Measurements from ENCODE around the gene EHBP1L1. TPM values are rescaled to one million over a fixed set of nuclear protein-coding genes. Genes with fewer than 3 reads are reported as not detected.

The EHBP1L1 gene
- polyA plus RNA-seq, 10 donors: 140 to 326 (median 260) TPM

- DNase-seq: peak in 1 of 3 donors; percentile 36
Observed at GRCh38 chr11:65613091-65613928, 37.5 kb downstream of the EHBP1L1 start.

DNA sequence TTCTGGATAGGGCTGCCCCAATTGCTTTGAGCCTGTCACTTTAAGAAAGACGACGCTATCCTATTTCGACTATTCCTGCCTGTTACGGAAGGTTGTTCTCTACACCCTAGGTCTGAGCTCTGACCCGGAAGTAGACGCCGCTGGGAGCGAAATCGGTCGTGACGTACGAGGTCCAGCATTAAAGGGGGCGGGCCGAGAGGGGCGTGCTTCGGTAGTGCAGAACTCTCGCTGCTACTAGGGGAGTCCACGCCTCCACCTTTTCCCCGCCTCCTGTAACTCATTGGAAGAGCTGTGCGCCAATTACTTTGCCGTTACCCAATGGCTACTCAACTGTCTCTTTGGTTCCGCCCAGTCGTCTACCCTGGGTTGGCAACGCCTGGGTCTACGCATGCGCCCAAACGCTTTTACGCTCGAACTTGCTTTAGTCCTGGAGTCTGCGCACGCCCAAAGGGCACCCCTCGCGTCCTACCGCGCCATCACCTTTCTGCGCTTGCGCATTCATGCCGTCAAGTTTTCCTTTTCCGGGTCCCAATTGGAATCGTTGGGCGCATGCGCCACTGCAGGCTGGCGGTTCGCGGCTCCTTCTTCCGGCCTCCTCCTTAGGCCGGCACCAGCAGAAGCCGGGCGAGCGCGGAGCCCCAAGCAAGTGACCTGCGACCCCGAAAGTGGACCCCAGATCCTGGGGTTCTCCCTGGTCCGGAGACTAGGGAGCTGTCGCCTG is 39.5 kb downstream of the EHBP1L1 start, which contains the start of gene PCNX3:
PCNX3 (plus strand) TSS at position 548 of the 721 bp plus-strand sequence. CDS start 536 bp downstream, outside the sequence.
- DNase-seq: peak; percentile 100

DNA sequence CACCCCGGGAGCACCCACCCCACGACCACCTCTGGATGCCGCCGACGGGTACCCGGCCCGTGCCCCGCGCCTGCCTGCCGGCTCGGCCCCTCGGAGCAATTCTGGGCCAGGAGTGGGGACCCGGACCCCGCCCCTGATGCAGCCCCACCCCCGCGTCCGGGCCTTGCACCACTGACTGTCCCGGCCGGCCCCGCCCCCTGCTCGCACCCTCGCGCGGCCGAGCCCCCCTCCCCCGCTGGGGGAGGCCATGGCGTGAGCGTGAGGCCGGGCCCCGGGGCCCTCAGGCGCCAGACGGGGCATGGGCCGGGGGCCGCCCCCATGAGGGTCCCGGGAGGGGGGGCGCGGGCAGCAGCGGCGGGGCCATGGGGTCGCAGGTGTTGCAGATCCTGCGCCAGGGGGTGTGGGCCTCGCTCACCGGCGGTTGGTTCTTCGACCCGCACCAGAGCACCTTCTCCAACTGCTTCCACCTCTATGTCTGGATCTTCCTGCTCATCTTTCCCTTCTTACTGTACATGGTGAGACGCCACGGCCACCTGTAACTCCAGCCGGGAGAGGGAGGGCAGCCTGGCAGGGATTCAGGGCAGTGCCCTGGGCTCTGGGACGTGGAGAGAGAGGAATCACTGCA is 40.2 kb downstream of the EHBP1L1 start:
- no peak for DNase-seq

DNA sequence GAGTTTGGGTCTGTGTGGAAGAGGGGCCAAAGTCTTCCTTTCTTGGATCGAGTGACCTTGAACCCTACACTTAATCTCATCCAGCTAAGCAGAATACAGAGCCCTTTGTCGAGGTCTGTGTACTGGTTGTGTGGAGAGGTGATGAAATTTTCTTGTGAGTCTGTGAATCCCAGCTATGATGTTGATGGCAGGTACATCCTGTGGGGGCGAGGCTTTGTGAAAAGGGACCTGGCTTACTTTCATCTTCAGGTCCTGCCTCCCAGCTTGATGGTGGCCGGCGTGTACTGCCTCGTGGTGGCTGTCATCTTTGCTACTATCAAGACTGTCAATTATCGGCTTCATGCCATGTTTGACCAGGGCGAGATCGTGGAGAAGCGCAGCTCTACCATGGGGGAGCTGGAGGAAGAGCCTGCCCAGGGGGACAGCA is 40.7 kb downstream of the EHBP1L1 start:
- no peak for DNase-seq

DNA sequence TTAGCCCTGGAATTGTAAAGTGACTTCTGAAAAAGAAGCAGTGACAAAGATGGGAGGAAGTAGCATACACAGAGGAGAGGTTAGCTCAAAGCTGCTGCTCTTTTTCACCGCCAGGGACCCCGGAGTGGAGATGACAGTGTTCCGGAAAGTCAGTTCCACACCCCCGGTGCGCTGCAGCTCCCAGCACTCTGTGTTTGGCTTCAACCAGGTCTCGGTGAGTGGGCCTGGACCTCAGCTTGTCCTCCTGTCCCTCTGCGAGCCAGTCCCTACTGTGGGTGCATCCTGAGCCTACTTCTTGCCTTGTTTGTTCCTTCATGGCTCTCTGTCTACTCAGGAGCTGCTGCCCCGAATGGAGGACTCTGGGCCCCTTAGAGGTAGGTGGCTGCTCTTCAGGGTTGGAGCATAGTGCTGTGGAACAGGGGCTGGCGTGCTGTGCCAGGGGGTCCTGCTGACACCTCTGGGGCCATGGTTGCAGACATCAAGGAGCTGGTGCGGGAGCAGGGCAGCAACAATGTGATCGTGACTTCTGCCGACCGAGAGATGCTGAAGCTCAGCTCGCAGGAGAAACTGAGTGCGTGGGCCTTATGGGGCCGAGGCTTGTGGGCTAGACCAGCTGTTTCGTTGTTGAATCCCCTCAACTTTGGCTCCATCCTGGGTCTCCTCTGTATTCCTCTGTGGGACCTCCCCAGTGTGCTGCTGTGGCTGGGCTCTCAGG is 41.4 kb downstream of the EHBP1L1 start:
- DNase-seq: no peak

GRCh38 chr11:65617990-65618751 is 42.3 kb downstream of the EHBP1L1 start:
- no peak for DNase-seq

- DNase-seq: no peak
Observed at GRCh38 chr11:65618763-65619162, 42.9 kb downstream of the EHBP1L1 start.

DNA sequence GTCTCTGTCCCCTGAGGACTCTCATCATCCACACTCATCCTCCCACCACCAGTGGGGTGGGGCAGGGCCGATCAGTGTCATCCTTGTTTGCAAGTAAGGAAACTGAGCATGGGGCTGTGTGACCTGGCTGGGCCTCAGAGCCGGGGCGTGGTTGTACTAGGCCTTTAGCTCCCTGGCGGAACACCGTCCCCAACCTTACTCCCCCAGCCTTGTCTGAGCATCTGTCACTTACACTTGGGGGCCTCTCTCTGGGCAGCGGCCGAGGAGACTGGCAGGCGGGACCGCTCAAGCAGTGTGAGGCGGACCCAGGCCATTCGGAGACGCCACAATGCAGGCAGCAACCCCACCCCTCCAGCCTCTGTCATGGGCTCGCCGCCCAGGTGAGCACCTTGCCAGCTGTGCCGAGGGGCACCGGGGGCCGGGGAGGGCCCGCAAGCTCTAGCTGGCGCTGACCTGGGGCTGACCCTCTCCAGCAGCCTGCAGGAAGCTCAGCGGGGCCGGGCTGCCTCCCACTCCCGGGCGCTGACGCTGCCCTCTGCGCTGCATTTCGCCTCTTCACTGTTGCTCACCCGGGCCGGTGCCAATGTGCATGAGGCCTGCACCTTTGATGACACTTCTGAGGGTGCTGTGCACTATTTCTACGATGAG is 43.6 kb downstream of the EHBP1L1 start:
- no peak for DNase-seq

- no peak for DNase-seq
Observed at GRCh38 chr11:65620666-65621065, 44.8 kb downstream of the EHBP1L1 start.

- DNase-seq: no peak
Observed at GRCh38 chr11:65621460-65621859, 45.6 kb downstream of the EHBP1L1 start.

GRCh38 chr11:65622011-65622410 is 46.2 kb downstream of the EHBP1L1 start:
- no peak for DNase-seq

GRCh38 chr11:65623177-65623576 is 47.3 kb downstream of the EHBP1L1 start:
- no peak for DNase-seq

- DNase-seq: no peak
Observed at GRCh38 chr11:65623852-65624616, 48.2 kb downstream of the EHBP1L1 start.

GRCh38 chr11:65624931-65625627 is 49.2 kb downstream of the EHBP1L1 start:
- DNase-seq: no peak

DNA sequence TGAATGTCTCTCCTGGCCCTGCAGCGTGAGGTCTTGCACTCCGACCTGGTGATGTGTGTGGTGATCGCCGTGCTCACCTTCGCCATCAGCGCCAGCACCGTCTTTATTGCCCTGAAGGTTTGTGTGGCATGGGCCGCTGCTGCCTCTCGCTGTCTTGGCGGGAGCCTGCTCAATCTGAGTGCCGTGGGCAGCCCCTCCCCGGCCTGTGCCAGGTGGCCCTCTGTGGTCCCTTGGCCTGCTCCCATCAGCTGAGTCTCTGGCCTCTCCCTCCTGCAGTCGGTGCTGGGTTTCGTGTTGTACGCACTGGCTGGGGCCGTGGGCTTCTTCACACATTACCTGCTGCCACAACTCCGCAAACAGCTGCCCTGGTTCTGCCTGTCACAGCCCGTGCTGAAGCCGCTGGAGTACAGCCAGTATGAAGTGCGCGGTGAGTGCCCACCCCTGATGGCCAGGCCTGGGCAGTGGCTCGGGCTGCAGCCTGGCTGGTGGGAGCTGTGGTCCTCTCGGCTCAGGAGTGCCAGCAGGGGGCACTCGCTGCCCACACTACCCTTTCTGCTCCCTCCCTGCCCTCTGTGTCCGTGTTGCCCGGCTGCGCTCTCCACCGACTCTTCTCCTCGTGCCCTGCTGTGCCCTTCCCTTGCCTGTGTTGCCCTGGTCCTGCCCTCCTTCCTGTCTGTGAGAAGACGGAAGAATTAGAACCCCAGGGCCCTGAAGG is 49.9 kb downstream of the EHBP1L1 start:
- peak in 1 of 3 donors; percentile 64 for DNase-seq

DNA sequence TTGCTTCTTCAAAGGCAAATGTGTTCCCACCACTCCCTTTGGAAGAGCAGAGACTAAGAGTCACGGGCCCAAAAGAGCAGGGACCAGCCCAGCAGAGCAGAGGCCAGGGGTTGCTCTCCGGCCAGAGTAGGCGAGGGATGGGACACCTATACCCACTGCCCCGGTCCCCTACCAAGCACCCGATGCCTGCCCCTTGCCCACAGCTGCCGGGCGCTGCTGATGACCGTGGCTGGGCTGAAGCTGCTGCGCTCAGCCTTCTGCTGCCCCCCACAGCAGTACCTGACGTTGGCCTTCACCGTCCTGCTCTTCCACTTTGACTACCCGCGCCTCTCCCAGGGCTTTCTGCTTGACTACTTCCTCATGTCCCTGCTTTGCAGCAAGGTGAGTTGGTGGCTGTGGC is 51.3 kb downstream of the EHBP1L1 start:
- DNase-seq: no peak

GRCh38 chr11:65629579-65629978 is 53.7 kb downstream of the EHBP1L1 start:
- DNase-seq: no peak

GRCh38 chr11:65630215-65630614 is 54.4 kb downstream of the EHBP1L1 start:
- no peak for DNase-seq

Data from muscle of back (tissue), 11 donors.